HG03135 (cell line): Measurements from ENCODE around the gene KIF21B.

Source experiments
- ATAC-seq: cut with Tn5 transposase; IDR thresholded peaks from one replicate; pipeline ENCODE4 v1.9.1; 2021; ENCODE audit warnings: mild to moderate bottlenecking, moderate library complexity; ENCODE audit not compliant: unreplicated experiment

Gene KIF21B

DNA sequence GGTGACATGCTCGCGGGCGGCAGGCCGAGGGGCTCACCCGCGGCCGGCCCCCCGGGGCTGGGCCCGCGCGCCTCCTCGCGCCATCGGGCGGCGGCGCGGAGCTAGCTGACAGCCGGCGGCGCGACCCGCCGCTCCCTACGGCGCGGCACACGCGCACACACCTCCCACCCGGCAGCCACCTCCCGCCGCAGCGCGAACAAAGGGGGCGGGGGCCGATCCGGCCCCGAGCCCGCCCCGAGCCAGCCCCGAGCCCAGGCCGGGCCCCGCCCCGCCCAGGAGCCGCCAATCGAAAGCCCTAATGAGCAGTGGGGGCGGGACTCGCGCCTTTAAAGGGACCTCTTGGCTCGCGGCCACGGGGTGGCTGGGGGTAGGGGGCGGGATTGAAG is at the start of gene KIF21B:
Gene KIF21B (minus strand): TSS at position 198 of the 386 bp plus-strand sequence. CDS start 331 bp downstream, outside the sequence.
- peak; percentile 64 for ATAC-seq

DNA sequence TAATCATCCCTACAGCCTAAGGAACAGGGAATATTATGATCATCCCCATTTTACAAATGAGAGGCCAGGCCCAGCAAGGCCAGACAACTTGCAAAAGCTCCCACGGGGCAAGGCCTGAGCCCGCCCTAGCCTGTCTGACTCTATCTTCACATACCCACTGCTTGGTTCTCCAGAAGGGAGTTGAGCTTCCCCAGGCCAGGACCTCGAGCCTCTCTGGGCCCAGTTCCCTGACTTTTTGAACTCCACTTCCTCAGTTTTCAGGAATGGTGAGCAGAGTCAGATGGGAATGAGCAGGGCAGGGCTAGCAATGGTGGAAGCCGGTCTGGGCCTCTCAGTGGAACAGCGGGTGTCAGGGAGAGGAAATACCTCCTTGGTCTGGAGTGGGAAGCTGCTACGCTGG is 49.4 kb upstream of the KIF21B start:
- no peak for ATAC-seq

- ATAC-seq: no peak
These were observed 48.6 kb upstream of the KIF21B start for GRCh38 chr1:201072149-201072548.

DNA sequence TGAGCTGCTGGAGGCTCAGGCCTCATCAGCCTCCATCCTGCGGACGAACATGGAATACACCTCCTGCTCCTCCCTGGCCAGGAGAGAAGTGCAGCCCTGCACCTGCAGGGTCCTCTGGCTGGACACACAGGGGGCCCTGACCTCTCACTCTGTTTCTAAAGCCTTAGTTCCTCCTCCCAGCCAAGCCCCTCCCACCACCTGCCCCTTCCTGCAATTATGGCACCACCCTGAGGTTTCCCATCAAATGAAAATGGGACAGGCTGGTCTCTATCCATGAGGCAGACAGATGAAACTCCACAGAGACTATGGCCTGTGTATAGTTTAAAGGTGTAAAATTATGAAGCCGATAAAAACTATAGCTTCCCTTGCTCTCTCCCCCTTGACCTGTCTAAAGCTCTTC is 46.1 kb upstream of the KIF21B start:
- ATAC-seq: no peak

GRCh38 chr1:201068976-201069375 is 45.5 kb upstream of the KIF21B start:
- ATAC-seq: no peak

- no peak for ATAC-seq
These were observed 43.5 kb upstream of the KIF21B start for GRCh38 chr1:201066986-201067385.

GRCh38 chr1:201065686-201066085 is 42.2 kb upstream of the KIF21B start:
- no peak for ATAC-seq

GRCh38 chr1:201064806-201065205 is 41.3 kb upstream of the KIF21B start:
- no peak for ATAC-seq

- no peak for ATAC-seq
These were observed 39.6 kb upstream of the KIF21B start for GRCh38 chr1:201063145-201063544.

DNA sequence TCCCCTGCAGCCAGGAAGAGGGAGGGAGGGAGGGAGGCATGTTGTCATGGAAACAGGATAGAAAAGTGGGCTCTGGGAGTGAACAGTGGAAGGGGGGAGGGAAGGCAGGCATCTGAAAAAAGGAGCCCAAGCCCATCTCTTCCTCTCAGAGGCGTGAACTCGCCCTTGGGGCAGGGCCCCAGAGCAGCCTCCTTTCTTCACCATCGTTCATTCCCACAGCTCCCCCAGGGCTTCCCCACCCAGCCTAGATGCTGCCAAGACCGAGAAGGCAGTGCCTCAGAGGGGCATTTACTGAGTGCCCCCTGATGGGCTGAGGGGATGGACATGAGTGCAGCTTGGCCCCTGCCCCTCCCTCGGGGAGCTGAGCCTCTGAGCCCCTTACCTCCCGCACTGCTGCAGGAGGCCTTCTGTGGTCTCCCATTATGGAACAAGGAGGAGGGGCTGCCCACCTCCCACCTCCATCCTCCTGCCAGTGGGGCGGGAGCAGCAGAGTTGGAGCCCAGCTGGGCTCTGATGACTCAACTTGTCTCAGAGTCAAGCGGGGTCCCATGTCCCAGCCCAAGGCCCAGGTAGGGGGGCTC is 39.1 kb upstream of the KIF21B start:
- no peak for ATAC-seq

DNA sequence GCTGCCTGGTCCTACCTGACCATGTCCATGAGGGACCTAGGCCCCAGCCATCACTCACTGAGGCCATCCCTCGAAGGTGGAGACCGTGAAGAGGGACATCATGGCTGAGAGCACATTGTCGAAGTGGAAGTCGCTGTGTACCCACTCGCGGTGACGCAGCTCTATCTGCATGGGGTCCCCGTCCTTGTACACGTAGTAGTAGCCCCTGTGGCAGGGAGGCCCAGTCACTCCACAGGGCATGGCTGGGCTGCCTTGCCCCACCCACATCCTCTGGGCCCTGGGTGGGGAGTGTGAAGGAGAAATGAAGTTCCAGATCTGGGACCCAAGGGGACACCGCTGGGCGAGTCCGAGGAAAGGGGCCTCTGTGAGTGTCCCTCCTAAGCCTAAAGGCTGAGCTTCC is 38.4 kb upstream of the KIF21B start:
- no peak for ATAC-seq

- ATAC-seq: no peak
These were observed 37.5 kb upstream of the KIF21B start for GRCh38 chr1:201061049-201061448.

- ATAC-seq: no peak
These were observed 37.1 kb upstream of the KIF21B start for GRCh38 chr1:201060586-201060985.

DNA sequence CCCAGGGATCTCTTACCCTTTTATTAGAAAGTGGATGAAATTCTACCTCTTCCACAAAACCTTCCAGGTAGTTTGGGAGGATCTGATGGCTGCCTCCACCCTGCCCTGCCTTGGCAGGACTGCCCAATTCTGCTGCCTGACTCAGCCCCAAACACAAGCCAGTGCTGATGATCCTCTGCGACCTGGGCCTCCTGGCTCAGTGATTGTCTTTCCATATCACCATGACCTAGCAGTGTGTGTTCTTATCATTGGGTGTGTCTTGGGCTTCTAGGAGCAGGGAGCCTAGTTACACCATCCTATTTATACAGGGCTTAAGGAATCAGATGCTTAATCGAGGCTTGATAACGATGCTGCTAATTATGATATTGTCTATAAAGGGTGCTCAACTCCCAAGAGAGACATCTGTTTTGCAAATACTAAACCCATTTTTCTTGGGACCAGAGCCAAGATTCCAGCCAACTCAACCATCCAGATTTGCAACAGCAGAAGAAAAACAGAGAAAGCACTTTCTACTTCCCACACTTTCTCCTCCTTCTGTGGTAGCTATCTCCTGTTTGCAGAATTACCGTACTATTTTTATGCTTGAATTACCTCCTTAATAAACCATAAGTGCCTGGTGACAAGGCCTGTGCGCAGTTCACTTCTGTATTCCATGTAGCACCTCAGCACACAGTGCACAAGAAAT is 36.5 kb upstream of the KIF21B start:
- no peak for ATAC-seq

DNA sequence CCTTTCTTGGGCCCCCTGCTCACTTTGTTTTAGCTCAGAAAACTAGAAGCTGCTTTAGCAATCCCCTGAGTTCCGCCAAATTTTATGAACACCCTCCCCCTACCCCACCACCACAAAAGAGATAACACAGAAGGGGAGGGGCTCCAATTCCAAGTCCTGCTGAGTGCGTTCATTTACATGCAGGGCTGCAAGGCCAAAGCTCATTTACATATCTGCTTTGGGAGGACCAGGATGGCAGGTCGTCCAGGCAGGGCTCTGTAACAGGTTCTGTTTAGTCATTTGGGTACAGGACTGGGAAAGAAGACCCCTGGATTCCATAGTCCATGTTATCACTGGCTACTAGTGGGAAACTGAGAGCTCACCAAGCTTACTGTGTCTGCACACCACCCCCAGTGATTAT is 35.9 kb upstream of the KIF21B start:
- no peak for ATAC-seq

- ATAC-seq: no peak
These were observed 30.6 kb upstream of the KIF21B start for GRCh38 chr1:201054091-201054543.

GRCh38 chr1:201053155-201053860 is 29.8 kb upstream of the KIF21B start:
- no peak for ATAC-seq

GRCh38 chr1:201051399-201051798 is 27.9 kb upstream of the KIF21B start:
- ATAC-seq: no peak

DNA sequence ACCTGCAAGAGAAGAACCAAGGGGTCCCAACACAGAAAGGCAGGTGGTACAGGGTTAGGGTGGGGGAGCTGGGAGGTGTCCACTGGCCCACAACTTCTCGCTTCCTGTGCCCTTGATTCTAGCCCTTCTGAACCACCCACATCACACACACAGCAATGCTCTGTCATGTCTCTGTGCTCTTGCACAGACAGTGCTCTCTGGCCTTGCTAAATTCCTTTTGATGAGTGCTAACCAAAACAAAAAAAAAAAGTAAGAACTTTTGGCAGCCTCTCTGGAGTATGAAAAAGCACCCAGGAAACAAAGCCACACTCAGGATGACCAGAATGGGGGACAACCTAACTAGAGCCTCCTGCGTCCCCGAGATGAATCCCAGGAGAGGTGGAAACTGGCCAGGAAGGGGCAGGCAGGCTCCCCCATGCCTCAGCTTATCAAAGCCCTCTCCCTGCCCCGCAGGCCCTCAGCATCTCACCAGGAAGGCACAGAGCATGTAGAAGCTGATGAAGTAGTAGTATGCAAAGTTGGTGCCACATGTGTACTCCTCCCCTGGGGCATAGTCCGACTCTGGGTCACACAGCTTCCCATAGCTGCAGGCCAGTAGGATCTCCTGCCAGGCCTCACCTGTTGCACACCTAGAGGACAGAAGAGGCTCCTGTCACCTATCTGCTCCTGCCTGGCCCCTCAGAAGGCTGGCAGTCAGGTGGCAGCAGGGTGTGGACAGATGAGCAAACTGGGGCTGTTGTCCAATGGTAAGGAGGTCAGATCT is 27.2 kb upstream of the KIF21B start:
- ATAC-seq: no peak

DNA sequence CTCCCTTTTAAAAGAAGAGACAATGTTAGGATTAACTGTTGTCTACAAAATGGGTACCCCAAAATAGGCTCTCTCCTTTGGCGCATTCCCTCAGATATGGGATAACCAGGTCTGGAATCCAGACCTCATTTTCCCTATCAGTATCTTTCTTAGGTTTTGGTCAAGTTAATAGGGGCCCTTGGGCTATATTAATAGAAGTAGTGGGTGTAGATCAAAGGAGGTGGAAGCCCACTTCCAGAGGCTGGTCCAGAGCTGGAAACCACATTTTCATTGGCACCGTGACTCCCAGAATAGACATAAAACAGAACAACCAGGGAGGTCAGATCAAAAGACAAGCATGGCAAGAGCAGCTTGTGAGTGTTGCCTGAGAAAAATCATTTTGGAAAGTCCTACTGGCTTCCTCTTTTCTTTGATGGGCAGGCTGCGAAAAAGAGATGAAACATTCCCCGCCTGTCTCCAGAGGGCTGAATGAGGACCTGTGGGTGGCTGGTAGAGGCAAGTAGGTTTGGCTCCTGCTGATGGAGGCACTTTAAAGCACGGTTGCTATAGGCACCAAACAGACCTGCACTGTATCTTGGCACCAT is 25.8 kb upstream of the KIF21B start:
- ATAC-seq: no peak

DNA sequence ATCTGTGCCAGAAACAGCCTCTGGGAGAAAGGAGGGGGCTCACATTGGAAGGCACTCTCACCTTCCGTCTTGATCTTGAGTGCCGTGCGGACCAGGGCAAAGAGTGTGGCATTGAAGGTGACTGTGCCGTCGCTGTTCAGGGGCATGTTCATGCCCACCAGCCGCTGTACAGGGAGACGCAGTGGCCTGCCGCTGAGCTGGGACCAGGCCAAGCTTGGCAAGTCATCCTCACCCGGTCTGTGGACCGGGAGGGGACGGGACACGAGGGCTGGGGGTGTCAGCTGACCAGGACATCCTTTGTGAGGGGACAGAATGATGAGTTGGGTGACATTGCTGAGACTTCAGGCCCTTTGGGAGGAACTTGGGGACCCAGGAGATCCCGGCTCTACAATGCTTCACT is 25.0 kb upstream of the KIF21B start:
- no peak for ATAC-seq
